SK-MEL-5 (cell line): ENCODE data around the gene PRM2. TPM values are rescaled to one million over a fixed set of nuclear protein-coding genes. Genes with fewer than 3 reads are reported as not detected.
"Not testable (repeated sequence)": the region's sequence is repeated elsewhere in the genome, so short reads cannot be mapped to it uniquely, and the experiment has no call there.

Experiments
- DNase-seq: peaks from one replicate; pipeline ENCODE4 v3.0.0-alpha.2; 2016; ENCODE audit warnings: low read depth, low spot score
- in situ Hi-C: cut with HindIII; loops from 2 replicates; pipeline ENCODE4 v1.10.0; 2016; ENCODE audit warnings: low sequenced_read_pairs, high pct_unique_total_duplicates, low pct_unique_long_range_greater_than_20kb
- total RNA-seq: library from RNA; depleted of rRNA; stranded (reverse); fragments of >200 nt; shearing (Covaris generic); gene quantifications from 2 replicates; pipeline ENCODE4 v1.2.3, GENCODE V29; 2014

The PRM2 gene
- total RNA-seq, 1 experiment from 2014 or later, result not detected

DNA sequence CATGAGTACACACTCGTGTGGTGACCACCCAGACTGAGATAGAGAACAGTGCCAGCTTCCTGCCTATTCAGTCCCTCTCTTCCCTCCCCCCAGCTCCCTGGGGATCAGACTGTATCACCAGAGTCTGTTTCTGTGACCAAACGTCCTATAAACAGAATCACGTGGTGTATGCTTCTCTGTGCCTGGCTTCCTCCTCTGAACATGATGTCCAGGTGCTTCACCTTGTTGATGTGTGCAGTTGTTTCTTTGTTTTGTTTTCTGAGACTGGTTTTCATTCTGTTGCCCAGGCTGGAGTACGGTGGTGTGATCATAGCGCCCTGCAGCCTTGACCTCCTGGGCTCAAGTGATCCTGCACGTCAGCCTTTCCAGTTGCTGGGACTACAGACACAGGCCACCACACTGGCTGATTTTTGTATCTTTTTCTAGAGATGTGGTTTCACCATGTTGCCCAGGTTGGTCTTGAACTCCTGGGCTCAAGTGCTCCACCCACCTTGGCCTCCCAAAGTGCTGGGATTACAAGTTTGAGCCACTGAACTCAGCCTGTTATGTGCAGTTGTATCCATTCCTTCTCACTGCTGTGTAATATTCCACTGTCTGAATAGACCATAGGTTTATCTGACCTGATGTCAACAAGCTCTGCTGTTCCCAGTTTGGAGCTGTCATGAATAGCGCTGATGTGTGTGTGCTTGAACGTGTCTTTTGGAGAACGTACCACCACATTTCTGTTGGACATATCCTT, 33.8 kb upstream of the PRM2 start:
- DNase-seq, result no peak

DNA sequence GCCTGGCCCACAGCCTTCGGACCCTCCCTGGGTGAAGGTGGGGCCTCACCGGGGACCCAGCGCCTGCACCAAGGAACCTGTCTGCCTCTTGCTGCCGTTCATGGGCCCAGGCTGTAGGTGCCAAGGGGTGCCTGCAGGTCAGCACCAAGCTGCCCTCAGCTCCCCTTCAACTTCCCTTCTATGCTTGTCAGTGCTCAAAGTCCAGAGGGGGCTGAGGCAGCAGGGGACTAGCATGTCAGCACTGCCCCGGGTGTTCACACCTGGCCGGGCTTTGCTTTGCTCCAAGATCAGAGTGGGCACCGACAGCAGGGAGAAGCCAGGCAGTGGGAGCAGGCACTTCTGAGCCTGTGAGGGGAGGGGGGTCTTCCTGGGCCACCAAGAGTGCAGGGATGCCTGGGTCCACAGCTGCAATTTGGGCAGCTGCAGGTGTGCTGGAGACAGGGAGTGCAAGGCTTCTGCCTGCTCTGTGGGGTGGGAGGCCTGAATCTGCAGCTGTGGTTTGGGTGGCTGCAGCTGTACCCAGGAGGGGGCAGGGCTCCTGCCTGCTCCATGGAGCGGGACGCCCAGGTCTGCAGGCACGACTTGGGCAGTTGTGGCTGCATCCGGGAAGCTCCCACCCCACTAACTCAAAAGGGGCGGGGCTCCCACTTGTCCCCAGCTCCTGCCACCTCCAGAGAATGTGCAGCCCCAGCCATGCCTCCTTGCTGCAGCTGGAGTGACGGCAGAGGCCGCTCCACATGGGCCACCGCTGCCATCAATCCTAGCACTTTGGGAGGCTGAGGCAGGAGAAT, 32.4 kb upstream of the PRM2 start:
- in situ Hi-C loops, result no loop called here
- no peak for DNase-seq

More for the DNA sequence above, 33.8 kb upstream of the PRM2 start:
- in situ Hi-C loops, result no loop called here

DNA sequence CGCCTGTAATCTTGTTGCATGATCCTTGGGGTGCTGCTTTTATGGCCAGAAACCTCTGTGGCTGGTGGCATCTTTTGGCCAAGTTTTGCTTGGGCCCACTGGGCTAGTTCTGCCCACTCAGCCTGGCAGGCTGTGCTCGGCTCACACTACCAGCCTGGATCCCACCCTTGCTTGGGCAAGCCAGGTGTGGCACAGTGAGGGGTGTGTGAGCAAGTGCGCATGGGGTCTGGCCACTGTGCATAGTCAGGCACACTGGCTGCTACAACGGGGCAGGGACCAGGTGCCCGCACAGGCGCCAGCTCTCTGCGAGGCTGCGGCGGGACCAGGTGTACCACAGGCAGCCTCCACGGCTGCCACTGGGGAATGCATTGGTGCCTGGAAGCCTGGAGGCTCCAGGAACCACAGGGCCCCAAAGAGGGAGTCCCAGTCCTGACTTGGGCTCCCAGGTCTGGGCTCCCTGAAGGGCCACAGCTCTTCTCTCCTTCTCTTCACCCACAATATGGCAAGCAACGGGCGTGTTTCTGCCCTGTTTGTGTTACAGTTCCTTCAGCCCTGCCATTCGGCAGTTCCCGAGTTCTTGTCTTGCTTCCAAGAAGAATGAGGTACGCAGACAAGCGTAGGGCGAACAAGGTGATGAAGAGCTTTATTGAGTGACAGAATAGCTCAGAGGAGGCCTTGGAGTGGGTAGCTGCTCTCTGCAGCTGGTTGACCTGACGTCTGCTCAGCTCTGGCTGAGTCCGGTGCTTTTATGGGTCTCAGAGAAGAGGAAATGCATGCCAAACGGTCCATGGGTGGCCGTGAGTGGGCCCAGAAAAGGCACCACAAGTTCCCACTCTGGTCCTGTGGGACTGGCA, 31.6 kb upstream of the PRM2 start:
- in situ Hi-C loops, result no loop called here
- DNase-seq, result no peak

DNA sequence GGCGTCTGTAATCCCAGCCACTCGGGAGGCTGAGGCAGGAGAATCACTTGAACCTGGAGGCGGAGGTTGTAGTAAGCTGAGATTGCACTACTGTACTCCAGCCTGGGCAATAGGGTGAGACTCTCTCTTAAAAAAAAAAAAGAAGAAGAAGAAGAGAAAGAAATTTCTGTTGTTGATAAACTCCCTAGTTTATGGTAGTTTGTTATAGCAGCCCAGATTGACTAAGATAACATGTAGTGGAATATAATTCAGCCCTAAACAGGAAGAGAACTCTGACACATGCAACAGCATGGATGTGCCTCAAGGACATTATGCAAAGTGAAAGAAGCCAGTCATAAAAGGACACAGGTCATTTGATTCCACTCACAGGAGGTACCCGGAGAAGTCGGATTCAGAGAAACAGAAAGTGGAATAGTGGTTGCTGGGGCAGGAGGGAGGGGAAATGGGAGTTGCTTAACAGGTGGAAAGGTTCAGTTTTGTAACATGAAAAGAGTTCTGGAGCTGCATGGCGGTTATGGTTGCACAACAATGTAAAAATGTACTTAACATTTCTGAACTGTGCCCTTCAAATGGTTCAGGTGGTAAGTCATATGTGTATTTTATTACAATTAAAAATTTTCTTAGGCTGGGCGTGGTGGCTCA, 30.8 kb upstream of the PRM2 start:
- in situ Hi-C loops, result no loop called here
- no peak for DNase-seq

DNA sequence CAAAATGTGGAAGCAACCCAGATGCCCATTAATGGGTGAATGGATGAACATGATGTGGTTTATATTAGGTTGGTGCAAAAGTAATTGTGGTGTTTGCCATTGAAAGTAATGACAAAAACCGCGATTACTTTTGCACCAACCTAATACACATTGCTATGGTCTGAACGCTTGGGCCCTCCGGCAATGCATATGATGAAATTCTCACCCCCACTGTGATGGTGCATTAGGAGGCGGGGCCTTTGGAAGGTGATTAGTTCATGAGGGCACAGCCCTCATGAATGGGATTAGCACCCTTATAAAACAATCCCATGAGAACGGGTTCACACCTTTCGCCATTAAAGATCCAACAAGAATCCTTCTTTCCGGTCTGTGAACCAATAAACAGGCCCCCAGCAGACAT, 30.1 kb upstream of the PRM2 start:
- DNase-seq, result no peak
- in situ Hi-C loops, result no loop called here

DNA sequence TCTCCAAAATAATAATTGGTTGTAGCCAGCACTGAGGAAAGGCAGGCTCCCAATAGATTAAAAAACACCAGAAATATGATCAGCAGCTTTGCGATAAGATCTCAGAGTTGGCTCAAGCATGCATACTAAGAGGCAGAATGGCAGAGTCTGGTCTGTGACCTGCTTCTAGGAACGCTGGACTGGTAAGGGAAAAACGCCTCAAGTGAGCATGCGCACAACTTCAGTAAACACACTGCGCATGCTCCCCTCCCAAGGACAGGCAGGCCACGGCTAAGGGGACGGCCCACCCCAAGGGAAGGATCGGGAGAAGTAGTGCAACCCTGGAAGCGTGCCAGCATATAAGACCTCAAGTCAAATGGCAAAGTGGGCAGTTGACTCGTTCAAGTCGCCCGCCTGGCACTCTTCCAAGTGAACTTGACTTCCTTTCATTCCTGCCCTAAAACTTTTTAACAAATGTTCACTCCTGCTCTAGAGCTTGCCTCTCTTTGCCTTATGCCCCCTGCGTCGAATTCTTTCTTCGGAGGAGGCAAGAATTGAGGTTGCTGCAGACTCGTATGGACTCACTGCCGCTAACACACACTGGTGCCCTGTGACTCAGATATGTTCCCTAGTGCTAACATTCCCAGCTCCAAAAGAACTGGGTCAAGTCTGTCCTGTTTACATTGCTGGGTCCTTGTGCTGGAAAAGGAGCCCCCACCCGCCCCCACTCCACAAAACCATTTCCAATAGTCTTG, 27.3 kb upstream of the PRM2 start:
- DNase-seq, result no peak
- in situ Hi-C loops, result no loop called here

DNA sequence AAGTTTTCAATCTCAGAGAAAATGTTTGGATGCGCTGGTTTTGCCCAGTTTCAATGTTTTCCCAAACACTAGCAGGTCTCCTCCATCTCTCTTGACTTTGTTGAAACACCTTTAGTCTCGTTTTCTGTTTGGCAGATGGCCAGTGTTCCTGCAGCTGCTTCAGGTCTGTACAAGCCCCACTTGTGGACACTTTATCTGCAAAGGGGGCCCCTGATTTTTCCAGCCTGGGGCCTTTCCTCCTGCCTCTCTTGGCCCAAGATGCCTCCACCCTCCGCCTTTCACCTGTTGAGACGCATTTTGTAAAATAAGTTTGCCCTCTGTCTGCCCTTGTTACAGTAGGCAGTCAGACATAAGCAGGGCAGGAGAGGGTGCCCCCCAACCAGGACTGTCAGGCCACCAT, 26.7 kb upstream of the PRM2 start:
- no peak for DNase-seq
- in situ Hi-C loops, result no loop called here

DNA sequence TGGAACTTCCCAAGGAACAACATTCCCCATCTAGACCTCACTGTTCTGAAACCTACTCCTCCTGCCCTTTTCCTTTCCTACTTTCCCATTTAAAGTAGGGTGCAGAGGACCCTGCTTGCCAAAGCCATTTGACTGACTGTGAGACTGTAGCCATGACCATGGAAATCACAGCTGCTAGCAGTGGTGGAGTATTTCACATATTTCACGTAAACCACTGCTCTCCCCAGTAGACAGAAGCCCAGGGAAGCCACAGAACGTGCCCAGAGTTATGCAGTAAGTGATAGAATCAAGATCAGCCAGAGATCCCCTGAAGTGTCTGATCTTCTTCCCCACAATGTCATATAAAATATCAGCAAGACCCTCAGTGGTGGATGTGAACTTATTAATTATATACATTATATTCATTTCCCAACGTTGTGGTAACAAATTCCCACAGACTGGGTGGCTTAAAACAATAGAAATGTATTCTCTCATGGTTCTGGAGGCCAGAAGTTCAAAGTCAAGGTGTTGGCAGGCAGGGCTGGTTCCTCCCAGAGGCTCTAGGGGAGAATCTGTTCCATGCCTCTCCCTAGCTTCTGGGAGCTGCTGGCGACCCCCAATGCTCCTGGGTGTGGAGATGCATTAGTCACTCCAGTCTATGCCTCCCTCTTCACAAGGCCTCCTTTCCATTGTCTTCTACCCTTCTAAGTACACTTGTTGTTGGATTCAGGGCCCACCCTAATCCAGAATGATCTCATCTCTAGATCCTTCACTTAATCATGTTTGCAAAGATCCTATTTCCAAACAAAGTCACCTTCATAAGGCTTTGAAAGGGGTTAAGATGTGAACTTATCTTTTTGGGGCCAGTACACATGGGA, 25.6 kb upstream of the PRM2 start:
- in situ Hi-C loops, result no loop called here
- no peak for DNase-seq

DNA sequence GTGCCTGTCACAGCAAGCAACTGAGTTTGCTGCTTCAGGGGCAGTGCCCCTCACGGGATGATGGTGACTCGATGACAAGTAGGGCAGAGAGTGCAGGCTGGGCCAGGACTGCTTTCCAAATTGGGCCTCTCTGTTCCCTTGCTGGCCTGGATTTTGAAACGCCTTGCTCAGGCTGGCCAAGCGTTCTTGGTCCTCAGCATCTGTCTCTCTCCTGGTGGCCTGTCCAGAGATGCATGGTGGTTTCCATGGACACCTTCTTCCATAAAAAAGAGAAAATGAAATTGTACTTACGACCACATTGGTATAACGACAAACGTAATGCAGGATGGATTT, 24.2 kb upstream of the PRM2 start:
- in situ Hi-C loops, result no loop called here
- DNase-seq, result no peak

DNA sequence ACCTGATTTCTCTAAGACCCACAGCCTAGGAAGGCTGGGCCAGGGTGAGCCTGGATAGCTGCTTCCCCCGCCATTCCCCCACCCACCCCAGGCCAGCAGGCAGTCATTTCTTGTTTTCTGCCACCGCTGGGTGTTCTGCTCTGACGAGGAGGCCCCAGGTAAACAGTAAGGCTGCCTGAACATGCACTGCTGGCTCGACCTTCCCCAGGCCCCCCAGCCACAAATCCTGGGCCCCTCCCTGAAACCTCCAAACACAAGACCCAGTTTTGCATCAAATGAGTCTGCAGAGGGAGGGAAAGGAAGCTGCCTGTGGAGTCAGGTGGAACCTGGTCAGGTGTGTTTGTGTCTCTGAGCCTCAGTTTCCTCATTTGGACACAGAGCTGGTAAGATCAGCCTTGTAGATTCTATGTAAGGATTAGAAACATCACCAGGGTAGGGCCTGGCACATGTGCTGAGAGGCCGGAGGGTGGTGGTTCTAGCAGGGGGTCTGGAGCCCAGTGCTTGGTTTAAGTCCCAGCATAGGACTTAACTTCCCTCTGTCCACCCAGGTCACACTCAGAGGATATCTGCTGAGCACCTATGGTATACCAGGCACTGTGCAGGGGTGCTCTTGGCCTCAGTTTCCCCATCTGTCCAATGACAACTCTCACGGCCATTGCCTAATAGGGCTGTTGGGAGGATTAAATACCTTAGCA, 23.7 kb upstream of the PRM2 start:
- no peak for DNase-seq
- in situ Hi-C loops, result no loop called here

DNA sequence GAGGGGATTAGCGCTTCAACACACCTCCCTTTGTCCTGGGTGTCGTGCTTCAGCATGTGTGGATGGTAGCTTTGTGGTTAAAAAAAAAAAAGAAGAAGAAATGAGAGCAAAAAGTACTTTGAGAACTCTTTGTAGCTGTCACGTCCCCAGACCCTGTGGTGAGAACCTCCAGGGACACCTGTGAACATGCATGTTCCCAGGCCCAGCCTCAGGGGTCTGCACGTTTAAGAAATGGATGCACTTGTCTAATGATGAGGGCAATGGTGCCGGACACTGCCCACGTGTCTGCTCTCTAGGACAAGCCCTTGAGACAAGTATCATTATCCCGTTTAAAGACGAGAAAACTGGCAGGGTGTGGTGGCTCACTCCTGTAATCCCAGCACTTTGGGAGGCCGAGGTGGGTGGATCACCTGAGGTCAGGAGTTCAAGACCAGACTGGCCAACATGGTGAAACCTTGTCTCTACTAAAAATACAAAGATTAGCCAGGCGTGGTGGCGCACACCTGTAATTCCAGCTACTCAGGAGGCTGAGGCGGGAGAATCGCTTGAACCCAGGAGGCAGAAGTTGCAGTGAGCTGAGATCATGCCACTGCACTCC, 22.8 kb upstream of the PRM2 start:
- DNase-seq, in situ Hi-C loops: not testable (repeated sequence)

DNA sequence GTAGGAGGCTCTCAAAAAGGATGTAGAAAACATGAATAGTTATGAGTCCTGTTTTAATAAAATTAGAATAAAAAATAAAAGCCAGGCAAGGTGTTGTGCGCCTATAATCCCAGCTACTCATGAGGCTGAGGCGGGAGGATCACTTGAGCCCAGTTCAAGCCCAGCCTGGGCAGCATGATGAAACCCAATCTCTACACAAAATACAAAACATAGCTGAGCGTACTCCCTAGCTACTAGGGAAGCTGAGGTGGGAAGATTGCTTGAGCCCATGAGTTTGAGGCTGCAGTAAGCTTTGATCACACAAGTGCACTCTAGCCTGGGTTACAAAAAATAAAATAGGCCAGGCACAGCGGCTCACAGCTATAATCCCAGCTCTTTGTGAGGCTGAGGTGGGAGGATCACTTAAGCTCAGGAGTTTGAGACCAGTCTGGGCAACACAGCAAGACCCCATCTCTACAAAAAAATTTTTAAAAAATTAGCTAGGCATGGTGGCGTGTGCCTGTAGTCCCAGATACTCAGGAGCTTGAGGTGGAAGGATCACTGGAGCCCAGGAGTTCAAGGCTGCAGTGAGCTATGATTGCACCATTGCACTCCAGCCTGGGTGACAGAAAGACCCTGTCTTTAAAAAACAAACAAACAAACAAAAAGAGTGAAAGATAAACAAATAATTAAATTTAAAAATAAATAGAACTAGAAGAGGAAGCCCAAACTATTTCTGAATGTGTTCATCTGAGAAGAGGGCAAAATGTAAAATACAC, 22.0 kb upstream of the PRM2 start:
- in situ Hi-C loops, result no loop called here
- DNase-seq, result no peak

DNA sequence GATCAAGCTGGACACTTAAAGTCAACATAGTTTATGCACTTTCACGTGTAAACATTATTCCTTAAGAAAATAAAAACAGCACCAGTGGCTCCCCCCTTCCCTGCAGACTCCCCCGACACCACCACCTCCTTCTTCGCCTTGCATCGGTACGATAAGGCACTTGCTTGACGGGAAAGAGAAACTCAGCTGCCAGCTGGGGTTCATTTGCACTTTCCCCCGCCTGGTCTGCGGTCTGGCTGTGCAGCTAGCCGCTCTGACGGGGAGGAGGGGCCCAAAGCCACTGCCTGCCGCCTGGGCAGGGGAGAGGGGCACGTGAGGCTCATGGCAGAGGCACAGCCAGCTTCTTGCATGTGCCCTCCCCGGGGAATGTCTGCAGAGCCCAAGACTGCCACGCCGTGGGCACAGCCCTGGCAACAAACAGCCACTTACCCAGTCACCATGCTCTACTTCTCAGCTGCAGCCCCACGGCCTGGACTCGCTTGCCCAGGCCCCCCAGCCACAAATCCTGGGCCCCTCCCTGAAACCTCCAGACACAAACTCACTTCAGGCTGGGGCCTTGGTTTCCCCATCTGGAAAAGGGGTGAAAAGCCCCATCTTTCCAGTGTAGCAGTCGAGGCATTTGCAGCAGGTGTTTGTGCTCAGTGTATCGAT, 21.3 kb upstream of the PRM2 start:
- in situ Hi-C loops, result no loop called here
- peak; percentile 63 for DNase-seq

DNA sequence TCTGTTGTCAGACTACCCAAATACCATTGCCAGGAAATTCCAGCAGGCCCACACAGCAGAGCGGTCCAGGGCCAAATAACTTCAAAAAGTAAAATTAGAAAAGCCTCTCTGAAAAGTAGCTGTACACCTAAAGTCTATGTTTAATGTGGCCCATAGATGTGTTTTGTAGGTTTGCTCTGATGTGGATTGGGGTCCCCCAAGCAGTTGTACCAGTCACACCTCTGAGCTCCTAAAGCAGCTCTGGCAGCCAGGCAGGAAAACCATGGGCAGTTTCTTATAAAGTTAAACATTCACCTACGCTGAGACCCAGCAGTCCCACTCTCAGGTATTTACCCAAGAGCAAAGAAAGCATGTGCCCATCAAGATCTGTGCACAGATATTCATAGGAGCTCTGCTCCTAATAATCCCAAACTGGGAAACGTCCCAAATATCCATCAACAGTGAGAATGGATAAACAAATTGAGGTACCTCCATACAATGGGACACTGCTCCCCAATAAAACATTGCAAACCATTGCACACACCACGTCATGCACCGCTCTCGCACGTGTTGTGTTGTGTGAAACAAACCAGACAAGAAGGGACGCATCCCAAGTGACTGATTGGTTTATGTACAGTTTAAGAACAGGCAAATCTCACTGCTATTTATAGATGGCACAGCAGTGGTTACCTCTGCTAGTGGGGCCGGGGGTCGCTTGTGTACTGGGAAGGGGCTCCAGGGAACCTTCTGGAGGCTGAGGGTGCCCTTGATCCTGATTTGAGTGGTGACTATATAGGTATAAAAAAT, 20.6 kb upstream of the PRM2 start:
- in situ Hi-C loops, result no loop called here
- no peak for DNase-seq
